IMR-90 (cell line): Measurements from ENCODE around the gene PPIB. TPM values are rescaled to one million over a fixed set of nuclear protein-coding genes. Genes with fewer than 3 reads are reported as not detected.

Experiments used
- ATAC-seq: fragments of 200-7000 bp; cut with Tn5 transposase; 2 replicates; pipeline ENCODE4 v1.9.1; 2020; ENCODE audit warnings: low read depth, mild to moderate bottlenecking, moderate library complexity
- BruUV-seq: library from RNA; stranded (reverse); fragments of 400-500 nt; replicated peaks from 2 replicates; lab custom pipeline; 2021; lab: Mats Ljungman, UMichigan
- CTCF ChIA-PET: fragments of 300-600 bp; formaldehyde crosslinking; extraction: SDS; loops from one replicate; lab custom pipeline; 2021; ENCODE audit warnings: antibody characterized with exemption; lab: Yijun Ruan, JAX
- POLR2A ChIA-PET: fragments of 300-600 bp; sonication (Branson Sonifier 250); formaldehyde crosslinking; loops from one replicate; lab custom pipeline; 2022; ENCODE audit warnings: antibody characterized with exemption; ENCODE audit not compliant: unreplicated experiment; lab: Charles Lee
- DNase-seq: peaks from one replicate; pipeline ENCODE4 v3.0.0; 2013
- H2AFZ ChIP-seq: replicated peaks from 2 replicates; pipeline ENCODE3; 2013; ENCODE audit warnings: low read length, mild to moderate bottlenecking; ENCODE audit not compliant: poor library complexity
- H2AK5ac ChIP-seq: 2 replicates; pipeline ENCODE4 v1.6.1; 2013; ENCODE audit warnings: low read depth, low read length, inconsistent platforms
- H2AK9ac ChIP-seq: replicated peaks from 2 replicates; pipeline ENCODE3; 2013; ENCODE audit warnings: mild to moderate bottlenecking, low read depth, low read length, moderate library complexity; ENCODE audit not compliant: poor library complexity
- H2BK120ac ChIP-seq: 2 replicates; pipeline ENCODE4 v1.6.1; 2013; ENCODE audit warnings: low read depth, low read length, inconsistent platforms
- H2BK15ac ChIP-seq: 3 replicates; pipeline ENCODE4 v1.6.1; 2013; ENCODE audit warnings: low read depth, low read length, inconsistent platforms
- H2BK20ac ChIP-seq: 2 replicates; pipeline ENCODE4 v1.6.1; 2013; ENCODE audit warnings: low read depth, mild to moderate bottlenecking, inconsistent platforms, low read length, moderate library complexity
- H2BK5ac ChIP-seq: 2 replicates; pipeline ENCODE4 v1.6.1; 2013; ENCODE audit warnings: mild to moderate bottlenecking, low read depth, low read length, inconsistent platforms; ENCODE audit not compliant: poor library complexity, severe bottlenecking
- H3K14ac ChIP-seq: replicated peaks from 2 replicates; pipeline ENCODE4 v1.6.1; 2013; ENCODE audit warnings: low read depth, low read length, inconsistent platforms
- H3K18ac ChIP-seq: 2 replicates; pipeline ENCODE4 v1.6.1; 2013; ENCODE audit warnings: low read depth, low read length, control low read depth
- H3K23ac ChIP-seq: 2 replicates; pipeline ENCODE4 v1.6.1; 2013; ENCODE audit warnings: low read depth, low read length, inconsistent platforms
- H3K27ac ChIP-seq: 2 replicates; pipeline ENCODE4 v1.5.1; 2013; ENCODE audit warnings: mild to moderate bottlenecking, control low read depth, low read length; ENCODE audit not compliant: insufficient read depth
- H3K27me3 ChIP-seq: 2 replicates; pipeline ENCODE4 v1.6.1; 2013; ENCODE audit warnings: low read length; ENCODE audit not compliant: control insufficient read depth, insufficient read depth
- H3K36me3 ChIP-seq: 2 replicates; pipeline ENCODE4 v1.6.1; 2013; ENCODE audit warnings: low read length, mixed read lengths; ENCODE audit not compliant: control insufficient read depth, insufficient read depth
- H3K4ac ChIP-seq: 2 replicates; pipeline ENCODE4 v1.6.1; 2013; ENCODE audit warnings: low read depth, low read length, inconsistent platforms
- H3K4me1 ChIP-seq: 2 replicates; pipeline ENCODE4 v1.6.1; 2013; ENCODE audit warnings: low read length, mixed read lengths; ENCODE audit not compliant: control insufficient read depth, insufficient read depth
- H3K4me2 ChIP-seq: 2 replicates; pipeline ENCODE4 v1.6.1; 2013; ENCODE audit warnings: low read depth, mild to moderate bottlenecking, control low read depth, low read length, moderate library complexity
- H3K4me3 ChIP-seq: 2 replicates; pipeline ENCODE4 v1.5.1; 2013; ENCODE audit warnings: low read depth, mild to moderate bottlenecking, control low read depth, low read length, moderate library complexity; ENCODE audit not compliant: insufficient read depth
- H3K56ac ChIP-seq: 2 replicates; pipeline ENCODE4 v1.6.1; 2013; ENCODE audit warnings: low read length, inconsistent platforms; ENCODE audit not compliant: insufficient read depth; ENCODE audit errors: extremely low read depth
- H3K79me1 ChIP-seq, 2 experiments: 2 replicates each; pipeline ENCODE4 v1.6.1; 2013; ENCODE audit warnings: low read length in 2 of 2, inconsistent platforms in 1 of 2, low read depth in 1 of 2
- H3K9ac ChIP-seq: 2 replicates; pipeline ENCODE4 v1.6.1; 2013; ENCODE audit warnings: low read depth, low read length, control low read depth
- H3K9me1 ChIP-seq: 2 replicates; pipeline ENCODE4 v1.6.1; 2013; ENCODE audit warnings: low read length, inconsistent platforms; ENCODE audit not compliant: insufficient read depth
- H3K9me3 ChIP-seq: 2 replicates; pipeline ENCODE4 v1.6.1; 2013; ENCODE audit warnings: low read length; ENCODE audit not compliant: control insufficient read depth, insufficient read depth
- H4K20me1 ChIP-seq: 2 replicates; pipeline ENCODE4 v1.6.1; 2013; ENCODE audit warnings: low read length, inconsistent platforms; ENCODE audit not compliant: insufficient read depth
- H4K5ac ChIP-seq: 2 replicates; pipeline ENCODE4 v1.6.1; 2013; ENCODE audit warnings: mild to moderate bottlenecking, low read depth, low read length, control low read depth
- H4K8ac ChIP-seq, 2 experiments: 2 replicates each; pipeline ENCODE4 v1.6.1; 2013; ENCODE audit warnings: low read depth in 2 of 2, low read length in 2 of 2, control low read depth in 1 of 2, inconsistent platforms in 1 of 2
- H4K91ac ChIP-seq: 2 replicates; pipeline ENCODE4 v1.6.1; 2013; ENCODE audit warnings: low read depth, low read length, inconsistent platforms; ENCODE audit not compliant: insufficient read depth
- CEBPB ChIP-seq: IDR thresholded peaks from 2 replicates; pipeline ENCODE4 v1.6.1; 2012; ENCODE audit warnings: low read depth, low read length, improper control_type of control experiment
- CHD1 ChIP-seq: IDR thresholded peaks from 2 replicates; pipeline ENCODE4 v1.6.1; 2012; ENCODE audit warnings: low read depth, low read length, improper control_type of control experiment
- FOS ChIP-seq: fragments of 150-350 bp; IDR thresholded peaks from 2 replicates; pipeline ENCODE4 v1.6.1; 2016; ENCODE audit warnings: low read depth, low read length
- MAFK ChIP-seq: IDR thresholded peaks from 2 replicates; pipeline ENCODE4 v1.6.1; 2012; ENCODE audit warnings: low read depth, low read length, improper control_type of control experiment
- MAZ ChIP-seq: IDR thresholded peaks from 2 replicates; pipeline ENCODE4 v1.6.1; 2012; ENCODE audit warnings: low read depth, mild to moderate bottlenecking, low read length, improper control_type of control experiment, moderate library complexity, borderline replicate concordance
- MXI1 ChIP-seq: IDR thresholded peaks from 2 replicates; pipeline ENCODE4 v1.6.1; 2012; ENCODE audit warnings: low read depth, mild to moderate bottlenecking, low read length, moderate library complexity, borderline replicate concordance
- NFE2L2 ChIP-seq: fragments of 150-350 bp; IDR thresholded peaks from 2 replicates; pipeline ENCODE4 v1.6.1; 2016; ENCODE audit warnings: low read depth, mild to moderate bottlenecking, low read length
- POLR2A ChIP-seq: IDR thresholded peaks from 2 replicates; pipeline ENCODE4 v1.6.1; 2012; ENCODE audit warnings: mild to moderate bottlenecking, low read depth, low read length
- RAD21 ChIP-seq: IDR thresholded peaks from 2 replicates; pipeline ENCODE4 v1.6.1; 2012; ENCODE audit warnings: low read length, improper control_type of control experiment
- RCOR1 ChIP-seq: IDR thresholded peaks from 2 replicates; pipeline ENCODE4 v1.6.1; 2012; ENCODE audit warnings: mild to moderate bottlenecking, low read length, improper control_type of control experiment; ENCODE audit not compliant: insufficient replicate concordance
- RFX5 ChIP-seq: IDR thresholded peaks from 2 replicates; pipeline ENCODE4 v1.8.0; 2012; ENCODE audit warnings: low read depth, mild to moderate bottlenecking, low read length, moderate library complexity
- SMC3 ChIP-seq: fragments of 150-350 bp; IDR thresholded peaks from 2 replicates; pipeline ENCODE4 v1.6.1; 2016; ENCODE audit warnings: low read depth, mild to moderate bottlenecking, antibody characterized with exemption, low read length, moderate library complexity
- WGBS, 2 experiments: methylation state at CpG; one replicate each; pipeline versions ENCODE4 v1.1.5 to v1.1.7; 2013; ENCODE audit warnings: missing lambda C conversion rate in 2 of 2; ENCODE audit not compliant: insufficient read length in 1 of 2; ENCODE audit errors: extremely low coverage in 2 of 2; 5-methylcytosine and 5-hydroxymethylcytosine counted together
- dilution Hi-C: fragments of 300-500 bp; cut with HindIII; formaldehyde crosslinking; loops from one replicate; pipeline ENCODE4 v1.14.3; 2018; ENCODE audit warnings: low sequenced_read_pairs; ENCODE audit not compliant: unreplicated experiment
- in situ Hi-C: fragments of 300-500 bp; cut with MboI; formaldehyde crosslinking; loops from 3 replicates; pipeline ENCODE4 v1.14.3; 2019; ENCODE audit warnings: low sequenced_read_pairs, inconsistent platforms, mixed read lengths
- intact Hi-C: fragments of 100-400 bp; cut with micrococcal nuclease; formaldehyde crosslinking; loops from 2 replicates; pipeline ENCODE4 v1.10.0; 2022
- polyA plus RNA-seq, 3 experiments: library from polyadenylated mRNA; depleted of rRNA; stranded (reverse); fragments of >200 nt; gene quantifications; 2 replicates each; pipeline ENCODE4 v1.2.3, GENCODE V29; 2012; ENCODE audit warnings: low replicate concordance in 1 of 3
- total RNA-seq: library from RNA; depleted of rRNA; stranded (reverse); fragments of >200 nt; gene quantifications from 2 replicates; pipeline ENCODE4 v1.2.3, GENCODE V29; 2012
- TF ChIP-seq, protein P1 (sequence below): fragments of 150-350 bp; IDR thresholded peaks from 2 replicates; pipeline ENCODE4 v1.6.1; 2016; ENCODE audit warnings: low read depth, mild to moderate bottlenecking, low read length, moderate library complexity, borderline replicate concordance
- TF ChIP-seq, protein P2 (sequence below): conservative IDR thresholded peaks from 2 replicates; pipeline ENCODE4 v1.5.1; 2012; ENCODE audit warnings: mild to moderate bottlenecking, low read depth, low read length, improper control_type of control experiment
- TF ChIP-seq, protein P3 (sequence below): fragments of 150-350 bp; IDR thresholded peaks from 2 replicates; pipeline ENCODE4 v1.6.1; 2017; ENCODE audit warnings: mild to moderate bottlenecking, antibody characterized with exemption, low read length, low read depth

The PPIB gene
- total and polyA plus RNA-seq, 2 of the 4 experiments (the other 2 are of a cell fraction) = 1,358 to 1,682 TPM

DNA sequence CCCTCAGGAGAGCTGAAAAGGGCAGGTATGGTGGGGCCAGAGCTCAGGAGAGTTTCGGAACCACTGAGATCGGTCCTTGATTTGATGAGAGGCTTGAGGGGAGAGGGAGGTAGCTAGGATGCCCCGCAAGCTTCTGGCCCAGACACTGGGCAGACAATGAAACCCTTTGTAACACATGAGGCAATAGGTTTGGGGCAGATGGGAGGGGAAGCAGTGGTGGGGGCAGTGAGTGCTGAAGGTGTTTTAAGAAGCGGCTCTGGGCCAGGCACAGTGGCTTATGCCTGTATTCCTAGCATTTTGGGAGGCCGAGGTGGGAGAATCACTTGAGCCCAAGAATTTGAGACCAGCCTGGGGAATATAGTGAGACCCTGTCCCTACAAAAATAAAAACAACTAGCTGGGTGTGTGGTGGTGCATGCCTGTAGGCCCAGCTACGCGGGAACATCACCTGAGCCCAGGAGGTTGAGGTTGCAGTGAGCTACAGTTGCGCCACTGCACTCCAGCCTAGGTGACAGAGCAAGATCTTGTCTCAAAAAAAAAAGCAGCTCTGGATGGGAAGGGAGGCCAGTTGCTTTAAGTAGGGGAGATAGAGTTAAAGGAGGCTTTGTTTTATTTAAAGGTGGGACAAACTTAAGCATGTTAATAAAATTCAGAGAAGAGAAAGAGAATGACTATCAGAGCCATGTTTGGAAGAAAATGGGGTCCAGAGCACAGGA is 20.9 kb downstream of the PPIB start:
- ATAC-seq (no peak), DNase-seq (no peak)
- H3K4ac ChIP-seq = no peak overlapping the region
- H4K8ac ChIP-seq = no peak overlapping the region
- H3K4me3 ChIP-seq = no peak overlapping the region
- in situ Hi-C loops (no loop called here), dilution Hi-C loops (no loop called here), intact Hi-C loops (no loop called here)
- H2AK5ac ChIP-seq = no peak overlapping the region
- no peak overlapping the region for H2AK9ac ChIP-seq
- H3K56ac ChIP-seq = no peak overlapping the region
- H3K27ac ChIP-seq = no peak overlapping the region
- whole genome bisulfite sequencing, 2 experiments = 97% methylated on average over 5 of the region's 8 CpGs; no CpG with 5 or more reads in 1 of the 2 experiments
- no peaks in the 10 kb centered on the region for H4K20me1 ChIP-seq
- no TSS peak for BruUV-seq
- H3K14ac ChIP-seq = no peak overlapping the region
- no peak overlapping the region for H3K4me2 ChIP-seq
- H3K23ac ChIP-seq = no peak overlapping the region
- no peak overlapping the region for H2BK120ac ChIP-seq
- no peak overlapping the region for H2AFZ ChIP-seq
- peaks cover 8% of the 10 kb centered on the region; the same call in 1 of the 2 replicates for H3K9me1 ChIP-seq
- no peak overlapping the region for H2BK20ac ChIP-seq
- peaks cover 3 to 6% of the 10 kb centered on the region in 2 experiments; a peak in 1 of 4 replicates for H3K79me1 ChIP-seq
- no peak overlapping the region for H3K9ac ChIP-seq
- no peak overlapping the region for H4K91ac ChIP-seq
- peaks cover 32% of the 10 kb centered on the region for H3K36me3 ChIP-seq
- no peak overlapping the region for H2BK15ac ChIP-seq
- no peak overlapping the region for H4K5ac ChIP-seq
- CTCF ChIA-PET = interaction anchor here (1.1 kb wide), 1 partner anchor 11 kb away, joined by 4 read pairs; no protein-coding TSS in a partner anchor
- no peak overlapping the region for H2BK5ac ChIP-seq
- H3K9me3 ChIP-seq = no peaks in the 10 kb centered on the region
- no peaks in the 10 kb centered on the region; the same call in 1 of the 2 replicates for H3K4me1 ChIP-seq
- POLR2A ChIA-PET = no interaction called here
- H3K18ac ChIP-seq = no peak overlapping the region
- no peaks in the 10 kb centered on the region for H3K27me3 ChIP-seq
- TF ChIP-seq RFX5 (no peak), POLR2A (no peak), MAFK (no peak), MAZ (no peak), RAD21 (no peak), CEBPB (no peak), CHD1 (no peak), MXI1 (no peak), RCOR1 (no peak), FOS (no peak), NFE2L2 (no peak), SMC3 (no peak)
- TF ChIP-seq, protein P1, sequence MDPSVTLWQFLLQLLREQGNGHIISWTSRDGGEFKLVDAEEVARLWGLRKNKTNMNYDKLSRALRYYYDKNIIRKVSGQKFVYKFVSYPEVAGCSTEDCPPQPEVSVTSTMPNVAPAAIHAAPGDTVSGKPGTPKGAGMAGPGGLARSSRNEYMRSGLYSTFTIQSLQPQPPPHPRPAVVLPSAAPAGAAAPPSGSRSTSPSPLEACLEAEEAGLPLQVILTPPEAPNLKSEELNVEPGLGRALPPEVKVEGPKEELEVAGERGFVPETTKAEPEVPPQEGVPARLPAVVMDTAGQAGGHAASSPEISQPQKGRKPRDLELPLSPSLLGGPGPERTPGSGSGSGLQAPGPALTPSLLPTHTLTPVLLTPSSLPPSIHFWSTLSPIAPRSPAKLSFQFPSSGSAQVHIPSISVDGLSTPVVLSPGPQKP = no peak
- TF ChIP-seq, protein P2, sequence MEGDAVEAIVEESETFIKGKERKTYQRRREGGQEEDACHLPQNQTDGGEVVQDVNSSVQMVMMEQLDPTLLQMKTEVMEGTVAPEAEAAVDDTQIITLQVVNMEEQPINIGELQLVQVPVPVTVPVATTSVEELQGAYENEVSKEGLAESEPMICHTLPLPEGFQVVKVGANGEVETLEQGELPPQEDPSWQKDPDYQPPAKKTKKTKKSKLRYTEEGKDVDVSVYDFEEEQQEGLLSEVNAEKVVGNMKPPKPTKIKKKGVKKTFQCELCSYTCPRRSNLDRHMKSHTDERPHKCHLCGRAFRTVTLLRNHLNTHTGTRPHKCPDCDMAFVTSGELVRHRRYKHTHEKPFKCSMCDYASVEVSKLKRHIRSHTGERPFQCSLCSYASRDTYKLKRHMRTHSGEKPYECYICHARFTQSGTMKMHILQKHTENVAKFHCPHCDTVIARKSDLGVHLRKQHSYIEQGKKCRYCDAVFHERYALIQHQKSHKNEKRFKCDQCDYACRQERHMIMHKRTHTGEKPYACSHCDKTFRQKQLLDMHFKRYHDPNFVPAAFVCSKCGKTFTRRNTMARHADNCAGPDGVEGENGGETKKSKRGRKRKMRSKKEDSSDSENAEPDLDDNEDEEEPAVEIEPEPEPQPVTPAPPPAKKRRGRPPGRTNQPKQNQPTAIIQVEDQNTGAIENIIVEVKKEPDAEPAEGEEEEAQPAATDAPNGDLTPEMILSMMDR = no peak
- TF ChIP-seq, protein P3, sequence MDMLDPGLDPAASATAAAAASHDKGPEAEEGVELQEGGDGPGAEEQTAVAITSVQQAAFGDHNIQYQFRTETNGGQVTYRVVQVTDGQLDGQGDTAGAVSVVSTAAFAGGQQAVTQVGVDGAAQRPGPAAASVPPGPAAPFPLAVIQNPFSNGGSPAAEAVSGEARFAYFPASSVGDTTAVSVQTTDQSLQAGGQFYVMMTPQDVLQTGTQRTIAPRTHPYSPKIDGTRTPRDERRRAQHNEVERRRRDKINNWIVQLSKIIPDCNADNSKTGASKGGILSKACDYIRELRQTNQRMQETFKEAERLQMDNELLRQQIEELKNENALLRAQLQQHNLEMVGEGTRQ = no peak
